Hematopoietic multipotent progenitor cell treated with erythropoietin and hydrocortisone succinate and interleukin-3 and kit ligand, for 8 days (in vitro differentiated cells): ENCODE results near the gene TRAPPC10.

ENCODE experiments used
- DNase-seq: peaks from one replicate; pipeline ENCODE4 v3.0.0-alpha.2; 2015

TRAPPC10 gene

DNA sequence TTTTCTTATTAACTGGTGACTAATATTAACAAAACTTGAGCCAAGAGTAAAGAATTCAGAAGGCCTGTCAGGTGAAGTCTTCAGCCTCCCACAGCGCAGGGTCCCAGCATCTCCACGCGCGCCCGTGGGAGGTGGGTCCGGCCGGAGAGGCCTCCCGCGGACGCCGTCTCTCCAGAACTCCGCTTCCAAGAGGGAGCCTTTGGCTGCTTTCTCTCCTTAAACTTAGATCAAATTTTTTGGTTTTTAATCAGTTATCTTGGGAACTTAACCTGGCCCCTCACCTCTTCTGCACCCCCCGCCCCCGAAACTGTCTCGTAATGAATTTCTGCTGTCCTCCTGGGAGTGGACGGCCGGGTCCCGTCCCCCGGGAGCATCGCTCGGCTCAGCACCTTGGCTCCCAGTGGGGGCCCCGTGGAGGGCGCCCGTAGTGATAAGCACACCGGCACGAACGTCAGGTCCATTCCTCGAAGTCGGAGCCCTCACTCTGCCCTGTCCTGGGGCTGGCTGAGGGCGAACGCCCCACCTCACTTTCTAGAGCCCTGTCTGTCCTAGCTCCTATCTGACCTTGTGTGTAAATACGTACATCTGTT lies 29.5 kb upstream of the TRAPPC10 start:
- DNase-seq = no peak

DNA sequence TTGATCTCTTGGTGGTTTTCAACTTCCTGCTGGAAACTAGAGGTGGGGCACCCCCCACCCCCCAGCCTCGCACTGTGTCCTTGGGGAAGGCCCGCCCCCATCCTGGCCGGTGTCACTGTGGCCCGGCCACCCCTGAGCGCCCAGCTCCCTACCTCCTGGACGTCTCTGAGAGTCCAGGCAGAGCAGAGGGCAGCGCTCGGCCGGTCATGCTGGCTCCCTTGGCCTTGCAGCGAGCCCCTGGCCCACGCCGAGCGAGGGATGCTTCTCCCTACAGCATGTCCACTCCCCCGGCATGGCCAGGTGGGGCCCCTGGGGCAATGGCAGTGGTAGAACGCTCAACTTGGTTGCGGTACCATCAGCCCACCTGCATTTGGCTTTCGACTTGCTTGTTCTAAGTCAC lies 28.7 kb upstream of the TRAPPC10 start:
- no peak for DNase-seq

DNA sequence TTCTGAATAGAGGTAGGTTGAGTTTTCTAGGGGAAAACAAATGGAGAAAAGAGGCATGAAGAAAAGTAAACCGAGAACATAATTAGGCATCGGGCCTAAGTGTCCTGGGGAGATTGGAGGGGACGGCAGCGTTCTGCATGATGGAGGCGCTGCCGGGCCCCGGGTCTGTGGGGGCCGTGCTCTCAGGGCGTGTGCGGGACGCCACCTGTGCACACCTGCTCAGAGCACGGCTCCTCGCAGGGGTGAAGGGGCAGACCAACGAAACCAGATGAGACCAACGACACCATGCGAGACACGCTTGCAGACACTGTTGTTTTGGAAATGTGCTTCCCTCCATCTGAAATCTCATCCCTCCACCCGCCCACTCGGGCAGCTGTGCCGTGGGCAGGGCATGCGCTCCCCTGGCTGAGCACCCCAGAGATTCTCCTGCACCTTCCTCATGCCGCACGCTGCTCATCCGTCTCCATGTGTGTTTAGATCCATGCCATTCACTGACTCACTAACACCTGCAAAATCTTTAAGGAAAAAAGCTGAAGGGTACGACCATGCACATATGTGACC lies 28.2 kb upstream of the TRAPPC10 start:
- no peak for DNase-seq

DNA sequence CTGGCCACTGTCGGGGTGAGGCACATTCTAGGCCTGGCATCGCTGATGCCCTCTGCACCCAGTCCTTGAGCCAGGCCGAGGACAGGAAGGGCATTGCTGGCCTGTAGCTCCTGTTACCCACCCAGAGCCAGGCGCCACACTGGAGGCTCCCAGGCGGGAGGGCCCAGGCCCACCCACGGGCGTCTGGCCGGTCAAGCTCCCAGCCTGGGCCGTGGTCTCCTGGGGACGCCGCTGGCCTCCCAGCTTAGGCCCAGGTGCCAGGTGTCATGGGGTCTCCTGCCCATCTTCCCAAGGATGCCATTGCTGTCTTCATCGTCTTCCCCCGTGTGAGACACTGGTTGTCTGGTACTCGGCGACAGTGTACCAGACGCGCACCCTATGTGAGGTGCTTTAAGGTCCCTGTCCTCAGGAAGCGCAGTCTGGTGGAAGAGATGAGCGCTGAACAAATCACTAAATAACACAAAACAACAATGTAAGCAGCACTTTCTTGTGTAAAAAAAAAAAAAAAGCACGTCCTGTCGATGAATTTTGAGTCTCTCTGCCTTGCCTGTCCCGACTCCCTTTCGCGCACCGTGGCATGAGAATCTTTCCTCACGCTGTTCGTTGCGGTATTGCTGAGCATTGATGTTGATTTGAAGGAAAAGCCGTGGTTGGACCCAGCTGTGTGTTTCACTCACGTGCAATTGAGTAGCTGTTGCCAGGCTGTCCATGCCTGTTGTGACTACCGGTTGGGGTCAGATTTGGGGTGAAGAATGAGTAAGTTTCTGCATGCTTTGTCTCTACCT lies 27.0 kb upstream of the TRAPPC10 start:
- DNase-seq = no peak

DNA sequence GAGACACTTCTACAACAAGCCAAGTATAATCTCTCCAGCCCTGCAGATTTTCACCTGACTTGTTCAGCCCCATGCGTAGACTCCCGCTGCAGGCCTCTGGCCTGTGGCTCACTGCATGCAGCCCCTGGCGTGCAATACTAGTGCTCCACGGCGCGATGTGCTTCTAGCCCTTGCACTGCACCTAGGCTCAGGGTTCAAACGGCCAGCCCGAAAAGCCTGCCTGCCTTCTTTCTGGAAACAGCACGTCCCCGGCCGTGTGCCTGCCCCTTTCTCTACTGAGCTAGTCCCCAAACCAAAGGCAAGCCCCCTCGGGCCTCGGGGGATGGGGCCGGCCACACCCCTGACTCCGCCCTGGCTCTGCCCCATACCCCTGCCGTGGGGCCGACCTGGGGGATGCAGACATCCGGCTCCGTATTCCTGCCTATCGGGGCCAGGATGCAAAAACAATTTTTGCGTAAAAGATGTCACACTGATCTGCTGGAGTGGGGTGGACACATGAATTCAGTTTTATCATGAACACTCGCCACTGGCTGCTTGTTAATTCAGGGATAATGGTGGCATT lies 26.3 kb upstream of the TRAPPC10 start:
- DNase-seq = no peak

DNA sequence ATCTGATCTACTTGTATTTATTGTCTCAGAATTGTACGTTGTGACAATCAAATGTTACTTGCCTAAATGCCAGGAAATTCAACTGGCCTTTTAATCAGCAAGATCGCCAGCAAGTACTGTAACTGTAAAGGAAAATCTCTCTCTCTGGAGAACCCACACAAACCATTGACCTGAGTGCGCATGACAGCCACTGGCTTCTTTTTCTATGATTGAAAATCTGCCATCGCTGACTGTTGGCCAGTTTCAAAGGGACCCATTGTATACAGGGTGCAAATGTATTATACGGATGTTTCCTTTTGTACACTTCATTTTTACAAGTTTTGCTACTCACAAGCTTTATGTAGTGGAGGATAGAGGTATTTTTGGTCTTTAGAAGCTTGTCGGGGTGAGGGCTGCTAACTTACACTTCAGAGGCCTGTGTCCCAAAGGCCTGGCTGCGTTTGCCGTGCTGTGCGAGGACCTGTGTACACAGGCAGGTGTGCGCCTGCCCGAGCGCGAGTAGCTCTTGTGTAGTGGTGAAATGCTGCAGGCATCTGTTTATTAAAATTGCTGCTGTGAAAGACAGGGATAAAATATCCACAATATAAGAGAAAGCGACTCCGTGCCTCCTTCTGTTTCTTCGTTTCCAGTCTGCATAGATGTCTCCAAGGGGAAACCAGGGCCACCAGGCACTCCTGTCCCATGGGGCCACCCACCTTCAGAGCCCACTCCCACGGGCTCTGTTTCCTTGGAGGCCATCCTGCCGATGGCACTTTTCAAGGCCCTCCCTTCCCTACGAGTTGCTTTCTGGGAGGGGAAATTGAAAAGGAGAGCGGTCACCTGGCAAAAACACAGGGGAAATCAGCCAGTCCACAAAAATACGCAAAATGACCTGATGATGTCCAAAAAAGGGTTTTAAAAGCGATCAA lies 25.3 kb upstream of the TRAPPC10 start:
- DNase-seq = no peak

DNA sequence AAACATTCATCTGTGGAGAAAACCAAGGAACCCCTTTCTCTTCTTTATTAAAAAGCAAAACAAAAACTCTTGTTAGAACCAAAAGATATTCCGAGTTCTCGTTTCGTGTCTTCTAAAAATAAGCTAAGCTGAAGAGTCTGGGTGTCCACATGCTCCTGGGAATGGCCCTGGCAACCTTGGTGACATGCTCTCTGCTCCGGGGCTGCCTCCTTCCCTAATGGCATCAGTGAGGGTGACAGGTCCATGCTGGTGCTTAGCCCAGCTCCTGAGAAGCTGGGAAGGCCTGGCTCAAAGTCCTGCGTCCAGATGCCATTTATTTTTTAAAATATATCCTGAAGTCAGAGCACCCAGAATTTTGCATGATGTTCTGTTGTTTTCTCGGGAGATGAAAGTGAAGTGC lies 24.6 kb upstream of the TRAPPC10 start:
- no peak for DNase-seq

DNA sequence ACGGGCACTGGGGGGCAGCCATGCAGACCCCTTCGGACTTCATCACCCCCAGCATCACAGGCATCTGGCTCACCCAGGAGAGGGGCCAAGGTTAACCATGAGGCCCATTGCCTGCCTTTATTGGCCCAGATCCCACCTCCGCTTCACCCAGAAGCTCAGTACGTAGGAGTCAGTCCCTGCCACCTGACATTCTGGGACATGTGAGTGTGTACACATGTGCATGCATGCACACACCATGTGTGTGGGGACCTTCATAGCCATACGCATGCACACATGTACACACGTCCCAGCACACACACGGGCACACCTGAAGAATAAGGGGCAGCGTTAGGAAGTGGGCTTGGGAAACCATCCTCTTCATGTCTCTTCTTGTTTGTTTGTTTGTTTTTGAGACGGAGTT lies 24.1 kb upstream of the TRAPPC10 start:
- no peak for DNase-seq

DNA sequence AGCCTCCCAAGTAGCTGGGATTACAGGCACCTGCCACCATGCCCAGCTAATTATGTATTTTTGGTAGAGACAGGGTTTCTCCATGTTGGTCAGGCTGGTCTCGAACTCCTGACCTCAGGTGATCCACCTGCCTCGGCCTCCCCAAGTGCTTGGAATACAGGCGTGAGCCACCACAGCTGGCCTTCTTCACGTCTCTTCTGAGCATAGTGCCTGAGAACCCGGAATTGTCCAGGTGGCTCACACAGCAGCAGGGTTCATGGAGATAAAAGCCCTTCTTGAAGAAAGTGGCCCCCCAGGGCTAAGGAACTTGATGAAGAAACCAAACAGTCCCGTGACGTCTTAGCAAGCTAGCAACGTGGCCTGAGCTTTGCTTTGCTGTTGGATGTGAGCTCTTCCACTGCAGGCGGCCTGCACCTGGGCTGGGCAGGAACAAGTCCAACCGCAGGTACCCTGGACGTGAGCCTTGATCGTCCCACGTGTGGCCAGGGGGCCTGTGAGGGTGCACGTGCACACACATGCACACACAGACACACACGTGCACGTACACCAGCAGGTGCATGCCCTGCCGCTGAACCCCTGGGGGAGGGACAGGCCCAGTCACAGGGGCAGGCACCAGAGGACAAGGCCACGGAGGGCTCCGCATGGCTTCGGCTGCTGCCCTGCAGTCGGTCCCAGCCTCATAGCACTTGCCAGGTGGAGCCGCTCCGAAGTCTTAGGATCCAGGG lies 23.4 kb upstream of the TRAPPC10 start:
- DNase-seq = no peak

DNA sequence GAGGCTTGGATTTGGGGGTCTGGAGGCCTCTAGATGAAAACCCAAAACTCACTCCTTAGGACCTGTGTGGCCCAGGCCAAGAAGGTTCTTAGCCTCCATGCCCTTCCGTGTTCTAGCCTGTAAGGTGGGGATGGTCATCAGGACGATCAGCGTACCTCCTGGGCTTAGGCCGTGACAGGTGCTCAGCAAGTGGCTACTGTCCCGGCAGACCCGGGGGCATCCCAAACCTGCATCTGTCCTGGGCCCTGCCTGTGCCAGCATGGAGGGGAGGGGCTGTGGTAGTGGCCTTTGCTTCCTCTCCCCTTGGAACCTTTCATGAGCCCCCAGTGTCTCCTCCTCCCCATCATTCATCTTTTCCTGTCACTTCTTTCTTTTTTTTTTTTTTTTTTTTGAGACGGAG lies 22.7 kb upstream of the TRAPPC10 start:
- DNase-seq = no peak

DNA sequence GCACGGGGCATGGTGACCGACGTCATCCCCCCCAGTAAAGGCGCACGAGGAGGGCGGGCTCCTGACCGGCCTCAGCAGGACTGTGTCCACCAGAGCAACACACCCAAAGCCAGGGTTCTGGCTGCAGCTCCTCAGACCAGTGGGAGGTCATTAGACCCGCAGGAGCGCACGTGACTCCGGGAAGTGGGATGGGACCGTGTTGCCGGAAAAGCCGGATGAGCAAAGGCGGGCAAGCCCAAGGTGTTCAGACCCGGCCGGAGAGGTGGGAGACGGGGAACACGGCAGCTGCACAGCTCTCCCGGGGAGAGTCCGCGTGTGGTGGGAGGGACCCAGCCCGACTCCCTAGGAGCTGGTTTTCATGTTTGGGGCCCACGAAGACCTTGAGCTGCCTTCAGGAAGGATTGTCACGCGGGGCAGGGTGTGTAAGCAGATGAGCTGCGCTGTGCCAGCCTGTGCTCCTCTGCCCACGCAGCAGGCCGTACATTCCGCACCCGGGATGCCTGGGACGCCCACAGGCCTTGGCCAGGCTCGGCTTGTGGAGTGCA lies 20.6 kb upstream of the TRAPPC10 start:
- no peak for DNase-seq

DNA sequence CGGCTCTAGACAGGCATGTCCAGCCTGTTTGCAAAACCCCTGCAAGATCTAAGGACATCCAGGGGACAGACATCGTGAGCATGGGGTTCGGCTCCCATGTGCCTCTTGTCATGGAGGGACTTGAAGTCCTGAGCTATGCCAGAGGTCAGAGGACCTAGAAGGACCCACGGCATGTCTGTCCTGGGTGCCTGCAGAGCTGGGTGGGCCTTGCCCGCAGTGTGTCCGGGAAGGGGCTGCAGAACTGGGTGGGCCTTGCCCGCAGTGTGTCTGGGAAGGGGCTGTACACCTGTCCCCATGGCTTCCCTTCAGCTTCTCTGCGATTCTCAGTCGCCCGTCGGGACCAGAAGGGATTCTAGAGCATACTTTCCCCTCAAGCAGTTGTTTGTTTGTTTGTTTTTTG lies 20.0 kb upstream of the TRAPPC10 start:
- no peak for DNase-seq

DNA sequence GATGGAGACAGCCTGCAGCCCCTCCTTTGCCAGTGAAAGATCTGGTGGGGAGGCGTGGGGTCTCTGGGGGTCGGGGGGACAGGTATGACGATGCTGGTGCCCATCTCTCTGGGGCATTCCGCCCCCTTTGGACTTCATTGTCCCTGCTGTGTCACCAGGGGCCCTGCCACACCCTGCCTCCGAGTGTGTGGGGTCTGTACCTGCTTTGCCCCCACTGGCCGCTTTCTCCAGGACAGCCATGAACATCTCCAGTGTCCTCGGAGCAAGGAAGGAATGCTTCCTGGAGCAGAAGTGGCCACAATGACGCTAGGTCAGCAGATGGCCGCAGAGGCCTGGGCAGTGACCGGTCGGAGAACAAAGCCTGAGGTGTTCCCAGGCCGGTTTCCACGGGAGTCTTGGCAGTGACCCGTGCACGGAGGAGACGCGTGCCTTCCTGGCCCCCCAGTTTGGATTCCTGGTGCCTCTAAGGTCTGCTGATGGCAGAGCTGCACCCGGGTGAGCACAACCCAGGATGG lies 18.6 kb upstream of the TRAPPC10 start:
- DNase-seq = no peak

DNA sequence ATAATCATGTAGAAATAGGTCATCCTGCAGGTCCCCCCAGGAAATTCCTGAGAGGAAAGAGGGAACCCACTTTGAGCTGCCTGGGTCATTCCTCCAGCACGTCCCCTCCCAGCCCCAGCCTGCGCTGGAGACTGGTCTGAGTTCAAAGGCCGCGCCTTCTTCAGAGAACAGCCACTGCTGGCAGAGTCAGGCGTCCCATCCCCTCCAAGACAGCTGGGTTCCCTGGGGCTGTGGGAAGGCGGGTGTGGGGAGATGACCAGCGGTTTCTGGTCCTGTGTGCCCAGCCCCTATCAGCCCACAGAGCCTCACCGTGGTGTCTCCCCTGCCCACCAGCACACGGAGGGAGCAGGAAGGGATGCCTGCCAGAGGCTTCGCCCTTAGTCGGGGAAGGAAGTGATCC lies 18.0 kb upstream of the TRAPPC10 start:
- no peak for DNase-seq

DNA sequence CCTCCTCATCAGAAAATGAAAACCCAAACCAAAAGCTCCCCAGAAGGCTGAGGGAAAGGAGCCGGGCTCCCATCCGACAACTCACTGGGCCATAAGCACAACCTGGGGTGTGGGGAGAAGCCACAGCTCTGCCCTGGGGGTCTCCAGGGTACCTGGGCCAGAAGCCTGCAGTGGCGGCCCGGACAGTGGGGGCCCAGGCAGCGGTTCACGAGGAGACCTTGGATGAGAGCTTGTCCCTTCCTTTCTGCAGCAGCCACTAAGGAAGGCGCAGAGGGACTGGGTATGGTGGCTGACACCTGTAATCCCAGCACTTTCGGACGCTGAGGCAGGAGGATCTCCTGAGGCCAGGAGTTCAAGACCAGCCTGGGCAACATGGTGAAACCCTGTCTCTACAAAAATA lies 17.5 kb upstream of the TRAPPC10 start:
- DNase-seq = no peak

DNA sequence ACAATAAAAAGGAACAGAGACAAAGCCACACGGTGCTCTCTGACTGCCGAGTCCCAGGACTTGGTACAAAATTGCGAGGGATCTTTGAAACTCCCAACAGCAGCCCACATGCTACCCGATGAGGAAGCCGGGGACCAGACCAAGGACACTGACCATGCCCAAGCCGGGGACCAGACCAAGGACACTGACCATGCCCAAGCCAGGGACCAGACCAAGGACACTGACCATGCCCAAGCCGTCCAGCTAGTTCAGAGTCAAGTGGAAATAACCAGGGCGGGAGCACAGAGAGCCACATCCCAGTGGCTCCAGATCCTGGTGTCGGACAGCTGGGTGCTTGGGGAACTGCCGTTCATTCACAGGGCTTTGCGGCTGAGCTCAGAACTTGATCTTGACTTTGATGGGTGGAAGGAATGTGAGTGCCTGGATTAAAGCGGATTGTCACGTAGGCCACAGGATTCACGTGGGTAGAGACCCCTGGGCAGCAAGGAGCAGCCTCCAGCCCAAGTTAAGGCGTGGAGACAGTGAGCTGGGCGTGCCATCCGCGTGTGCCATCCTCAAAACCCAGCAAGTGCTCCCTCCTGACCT lies 16.5 kb upstream of the TRAPPC10 start:
- no peak for DNase-seq

DNA sequence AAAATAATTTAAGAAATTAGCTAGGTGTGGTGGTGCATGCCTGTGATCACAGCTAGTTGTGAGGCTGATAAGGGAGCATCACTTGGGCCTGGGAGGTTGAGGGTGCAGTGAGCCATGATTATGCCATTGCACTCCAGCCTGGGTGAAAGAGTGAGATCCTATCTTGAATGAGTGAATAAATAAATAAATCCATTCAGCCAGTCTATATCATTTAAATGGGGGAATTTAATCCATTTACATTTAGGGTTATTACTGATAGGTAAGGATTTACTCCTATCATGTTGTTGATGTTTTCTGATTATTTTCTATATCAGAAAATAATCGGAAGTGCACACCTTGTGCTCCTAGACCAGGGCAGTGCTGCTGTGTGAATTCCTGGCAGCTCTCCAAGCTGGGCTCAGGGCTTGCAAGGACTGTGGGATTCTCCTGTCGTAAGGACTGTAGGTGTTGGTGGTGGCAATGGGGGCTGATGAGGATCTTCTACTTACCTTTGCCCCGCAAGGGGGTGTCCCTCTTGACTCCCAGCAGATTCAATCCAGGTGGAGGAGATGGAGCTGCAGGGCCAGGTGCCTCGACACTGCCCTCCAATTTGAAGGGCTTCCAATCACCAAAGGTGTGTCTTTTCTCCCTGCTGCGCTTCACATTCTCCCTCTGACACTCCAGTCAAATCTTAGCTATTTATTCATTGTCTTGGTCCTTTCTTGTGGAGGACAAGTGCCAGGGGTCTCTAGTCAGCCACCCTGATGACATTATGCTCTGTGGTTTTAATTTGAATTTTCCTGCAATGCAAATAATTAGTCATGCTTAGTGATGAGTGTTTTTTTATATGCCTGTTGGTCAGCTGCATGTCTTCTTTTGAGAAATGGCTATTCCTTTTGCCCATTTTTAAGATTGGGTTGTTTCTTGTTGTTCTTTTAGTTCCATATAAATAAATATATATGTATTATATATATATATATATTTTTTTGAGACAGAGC lies 14.1 kb upstream of the TRAPPC10 start:
- no peak for DNase-seq

DNA sequence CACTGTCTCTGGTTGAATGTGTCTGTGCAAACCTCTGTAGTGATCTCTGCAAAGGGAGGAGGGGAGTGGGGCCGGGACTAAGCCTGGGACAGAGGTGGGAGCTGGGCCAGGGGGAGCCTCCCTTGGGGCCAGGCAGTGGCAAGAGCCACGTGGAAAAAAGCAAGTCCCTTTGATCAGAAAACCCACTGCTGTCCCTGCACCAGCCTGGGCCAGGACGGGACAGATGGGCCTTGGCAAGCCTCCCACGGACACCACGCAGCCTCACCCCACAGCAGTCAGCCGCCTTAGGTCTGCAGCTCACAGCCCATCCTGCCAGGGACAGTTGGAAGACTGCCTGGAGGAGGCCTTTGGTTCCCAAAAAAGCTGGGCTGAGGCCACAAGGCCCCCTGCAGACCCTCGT lies 11.7 kb upstream of the TRAPPC10 start:
- DNase-seq = no peak

DNA sequence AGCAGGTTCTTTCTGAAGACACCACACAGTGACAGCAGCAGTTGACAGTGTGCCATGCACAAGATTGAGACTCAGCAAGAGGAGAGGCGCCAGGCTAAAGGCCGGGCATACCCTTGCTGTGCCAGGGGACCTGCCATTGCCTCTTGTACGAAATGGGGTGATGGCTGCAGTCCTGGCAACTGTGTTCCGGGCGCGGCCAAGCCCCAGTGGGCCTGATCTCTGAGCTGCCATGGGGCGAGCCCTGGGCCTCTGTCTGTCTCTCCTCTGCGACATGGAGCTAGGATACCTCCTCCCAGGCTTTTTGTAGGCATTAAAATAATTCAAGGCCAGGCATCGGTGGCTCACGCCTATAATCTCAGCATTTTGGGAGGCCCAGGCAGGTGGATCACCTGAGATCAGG lies 9.6 kb upstream of the TRAPPC10 start:
- DNase-seq = no peak

DNA sequence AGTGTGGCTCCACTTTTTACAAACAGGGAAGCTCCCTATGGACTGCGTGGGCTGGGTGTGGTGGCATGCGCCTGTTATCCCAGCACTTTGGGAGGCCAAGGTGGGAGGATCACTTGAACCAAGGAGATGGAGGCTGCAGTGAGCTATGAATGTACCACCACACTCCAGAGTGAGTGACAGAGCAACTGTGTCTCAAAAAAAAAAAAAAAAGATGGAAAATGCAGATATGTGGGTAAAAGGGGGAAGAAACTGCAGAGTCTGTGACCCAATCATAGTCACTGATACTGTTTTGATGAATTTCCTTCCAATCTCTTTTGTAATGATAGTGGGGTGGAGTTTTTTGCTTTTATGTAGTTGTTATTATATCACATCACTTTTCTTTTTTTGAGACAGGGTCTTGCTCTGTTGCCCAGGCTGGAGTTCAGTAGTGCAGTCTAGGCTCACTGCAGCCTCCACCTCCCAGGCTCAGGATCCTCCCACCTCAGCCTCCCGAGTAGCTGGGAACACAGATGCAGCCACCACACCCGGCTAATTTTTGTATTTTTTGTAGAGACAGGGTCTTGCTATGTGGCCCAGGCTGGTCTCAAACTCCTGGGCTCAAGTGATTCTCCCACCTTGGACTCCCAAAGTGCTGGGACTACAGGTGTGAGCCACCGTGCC lies 8.7 kb upstream of the TRAPPC10 start:
- DNase-seq = no peak
